Stimulated activated CD8-positive, alpha-beta memory T cell treated with anti-CD3 and anti-CD28 coated beads, Interleukin-12 subunit alpha, Interleukin-12 subunit beta, amount 100 ng/mL, for 1 hour (primary cell): Measurements from ENCODE around the gene ZNF112.

Experiments used
- DNase-seq: peaks from one replicate; pipeline ENCODE4 v3.0.0-alpha.2; 2020; ENCODE audit warnings: low read depth

ZNF112 gene

DNA sequence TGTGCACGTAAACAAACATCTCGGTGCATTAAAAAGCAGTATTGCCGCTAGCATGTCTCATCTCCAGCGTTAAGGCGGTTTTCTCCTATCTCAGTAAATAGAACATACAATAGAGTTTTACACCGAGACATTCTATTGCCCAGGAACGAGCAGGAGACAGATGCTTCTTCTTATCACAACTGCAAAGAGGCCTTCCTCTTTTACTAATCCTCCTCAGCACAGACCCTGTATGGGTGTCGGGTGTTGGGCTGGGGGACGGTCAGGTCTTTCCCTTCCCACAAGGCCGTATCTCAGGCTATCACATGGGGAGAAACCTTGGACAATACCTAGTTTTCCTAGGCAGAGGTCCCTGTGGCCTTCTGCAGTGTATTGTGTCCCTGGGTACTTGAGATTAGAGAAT is 75.6 kb downstream of the ZNF112 start:
- no peak for DNase-seq

DNA sequence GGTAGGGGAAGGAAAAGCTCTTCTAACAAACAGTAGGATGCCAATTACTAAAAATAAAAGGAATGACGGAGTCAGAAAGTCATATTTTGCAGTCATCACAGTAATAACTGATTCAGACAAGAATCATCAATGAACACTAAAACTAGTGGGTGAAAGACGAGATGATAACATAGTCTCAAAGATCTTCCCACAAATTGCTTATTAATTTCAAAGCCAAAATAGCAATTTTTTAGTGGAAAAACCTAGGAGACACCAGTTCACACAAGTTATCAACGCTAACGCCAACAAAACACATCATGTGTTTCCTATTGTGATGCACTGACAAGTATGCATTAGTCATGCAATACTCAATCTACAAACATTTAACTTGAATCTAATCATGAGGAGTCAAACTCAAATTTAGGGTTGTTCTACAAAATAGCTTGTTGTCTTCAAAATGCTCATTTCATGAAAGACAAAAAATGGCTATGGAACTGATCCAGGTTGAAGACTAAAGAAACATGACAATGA is 78.2 kb downstream of the ZNF112 start:
- DNase-seq, result no peak

DNA sequence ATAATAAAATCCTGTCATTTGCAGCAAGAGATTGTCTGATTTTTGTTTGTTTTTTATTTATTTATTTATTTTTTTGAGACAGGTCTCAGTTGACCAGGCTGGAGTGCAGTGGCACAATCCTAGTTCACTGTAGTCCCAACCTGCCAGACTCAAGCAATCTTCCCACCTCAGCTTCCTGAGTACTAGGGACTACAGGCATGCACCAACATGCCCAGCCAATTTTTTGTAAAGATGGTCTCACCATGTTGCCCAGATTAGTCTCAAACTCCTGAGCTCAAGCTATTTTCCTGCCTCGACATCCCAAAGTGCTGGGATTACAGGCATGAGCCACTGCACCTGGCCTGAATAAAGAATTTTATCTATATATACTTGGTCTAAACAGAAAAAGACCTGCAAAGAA is 79.1 kb downstream of the ZNF112 start:
- no peak for DNase-seq
